ENCODE data around the gene HOOK1. TPM values are rescaled to one million over a fixed set of nuclear protein-coding genes. Genes with fewer than 3 reads are reported as not detected.

Gene HOOK1
- total RNA-seq, 1 donor from 2014 or later = 12.1 TPM

DNA sequence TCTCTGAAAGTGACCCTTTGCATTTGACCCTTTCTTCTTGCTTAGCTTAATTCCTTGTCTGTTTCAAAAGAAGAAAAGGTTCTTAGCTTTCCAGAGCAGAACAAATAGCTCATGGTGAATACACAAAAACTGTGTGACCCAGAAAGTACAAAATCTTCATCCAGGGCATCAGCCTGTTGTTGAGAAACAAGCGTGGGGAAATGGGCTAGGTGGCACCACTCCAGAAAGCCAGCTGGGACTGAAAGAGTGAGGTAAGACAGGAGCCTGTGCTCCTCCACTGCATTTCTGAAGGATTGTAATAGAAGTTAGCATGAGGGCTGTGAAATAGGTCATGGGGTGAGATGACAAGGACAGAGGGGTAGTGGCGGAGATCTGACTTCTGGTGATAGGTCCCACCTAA lies 66.0 kb downstream of the HOOK1 start:
- no peak overlapping the region for H2AFZ ChIP-seq (replicated peaks)
- H3K4me1 ChIP-seq = no peaks in the 10 kb centered on the region
- no peak overlapping the region for H3K4me2 ChIP-seq
- Mint-ChIP-seq H3K9me3 (peaks cover 10% of the 10 kb centered on the region), H3K4me3 (no peak overlapping the region), H3K4me1 (peaks cover 12% of the 10 kb centered on the region), H3K27me3 (ENCODE audit: insufficient read depth, low read depth) (peaks cover 2% of the 10 kb centered on the region), H3K27ac (no peak overlapping the region), H3K36me3 (peaks cover 5% of the 10 kb centered on the region)
- H3K36me3 ChIP-seq = no peaks in the 10 kb centered on the region
- no peak for TF ChIP-seq EZH2phosphoT487 (IDR thresholded peaks at IDR 0.05)
- TF ChIP-seq, protein P1, sequence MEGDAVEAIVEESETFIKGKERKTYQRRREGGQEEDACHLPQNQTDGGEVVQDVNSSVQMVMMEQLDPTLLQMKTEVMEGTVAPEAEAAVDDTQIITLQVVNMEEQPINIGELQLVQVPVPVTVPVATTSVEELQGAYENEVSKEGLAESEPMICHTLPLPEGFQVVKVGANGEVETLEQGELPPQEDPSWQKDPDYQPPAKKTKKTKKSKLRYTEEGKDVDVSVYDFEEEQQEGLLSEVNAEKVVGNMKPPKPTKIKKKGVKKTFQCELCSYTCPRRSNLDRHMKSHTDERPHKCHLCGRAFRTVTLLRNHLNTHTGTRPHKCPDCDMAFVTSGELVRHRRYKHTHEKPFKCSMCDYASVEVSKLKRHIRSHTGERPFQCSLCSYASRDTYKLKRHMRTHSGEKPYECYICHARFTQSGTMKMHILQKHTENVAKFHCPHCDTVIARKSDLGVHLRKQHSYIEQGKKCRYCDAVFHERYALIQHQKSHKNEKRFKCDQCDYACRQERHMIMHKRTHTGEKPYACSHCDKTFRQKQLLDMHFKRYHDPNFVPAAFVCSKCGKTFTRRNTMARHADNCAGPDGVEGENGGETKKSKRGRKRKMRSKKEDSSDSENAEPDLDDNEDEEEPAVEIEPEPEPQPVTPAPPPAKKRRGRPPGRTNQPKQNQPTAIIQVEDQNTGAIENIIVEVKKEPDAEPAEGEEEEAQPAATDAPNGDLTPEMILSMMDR (IDR thresholded peaks at IDR 0.05) = no peak
- no peak for TF ChIP-seq EZH2 (IDR thresholded peaks at IDR 0.05)
- no peaks in the 10 kb centered on the region for H3F3A ChIP-seq (ENCODE audit: low read depth)
- H3K9ac ChIP-seq = no peak overlapping the region
- no peaks in the 10 kb centered on the region for H3K79me2 ChIP-seq (ENCODE audit: low read depth)
- DNase-seq (ENCODE audit: low spot score) = no peak
- no peak overlapping the region for H3K4me3 ChIP-seq
- no peak overlapping the region for H3K27ac ChIP-seq
- H3K9me3 ChIP-seq (ENCODE audit: low read depth) = no peaks in the 10 kb centered on the region
- no peaks in the 10 kb centered on the region for H4K20me1 ChIP-seq (ENCODE audit: low read depth)
- H3K27me3 ChIP-seq = no peaks in the 10 kb centered on the region

DNA sequence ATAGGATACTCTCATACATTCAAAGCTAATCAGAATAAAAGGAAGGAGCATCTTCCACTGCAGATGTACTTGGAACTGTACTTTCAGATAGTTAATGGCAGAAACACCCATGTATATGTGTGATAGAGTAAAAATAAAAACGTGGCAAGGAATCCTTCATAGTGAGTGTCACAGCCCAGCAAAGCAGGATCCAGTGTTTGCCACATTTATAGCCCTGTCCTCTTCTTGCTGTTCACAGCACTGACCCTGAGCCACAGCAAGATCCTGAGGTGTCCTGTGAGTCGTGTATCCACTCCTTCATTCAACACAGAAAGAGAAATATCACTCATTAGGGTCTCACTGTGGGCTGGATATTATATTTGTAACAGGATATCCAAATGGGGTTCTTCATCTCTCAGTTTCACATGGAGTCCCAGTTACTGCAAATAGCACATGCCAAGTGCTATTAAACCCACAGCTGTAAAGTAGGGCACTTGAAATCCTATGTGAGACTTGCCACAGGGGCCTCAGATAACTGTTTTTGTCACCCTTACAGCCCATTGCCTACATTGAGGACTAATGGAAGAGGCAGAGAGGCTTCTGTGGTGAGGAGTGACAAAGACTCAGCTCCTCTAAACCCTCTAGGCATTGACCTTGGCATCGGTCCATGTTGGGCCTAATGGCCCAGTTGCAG lies 70.5 kb downstream of the HOOK1 start:
- Histone ChIP-seq H3K4me3 (no peak overlapping the region), H3K27me3 (no peaks in the 10 kb centered on the region), H3K4me2 (no peak overlapping the region), H2AFZ (replicated peaks) (no peak overlapping the region), H3K9me3 (ENCODE audit: low read depth) (no peaks in the 10 kb centered on the region), H4K20me1 (ENCODE audit: low read depth) (no peaks in the 10 kb centered on the region), H3K27ac (no peak overlapping the region), H3K36me3 (no peaks in the 10 kb centered on the region), H3K9ac (no peak overlapping the region), H3F3A (ENCODE audit: low read depth) (no peaks in the 10 kb centered on the region), H3K4me1 (no peaks in the 10 kb centered on the region), H3K79me2 (ENCODE audit: low read depth) (no peaks in the 10 kb centered on the region)
- TF ChIP-seq, protein P1 (IDR thresholded peaks at IDR 0.05) = no peak
- no peak for TF ChIP-seq EZH2 (IDR thresholded peaks at IDR 0.05)
- TF ChIP-seq EZH2phosphoT487 (IDR thresholded peaks at IDR 0.05) = no peak
- Mint-ChIP-seq H3K4me3 (no peak overlapping the region), H3K27ac (no peak overlapping the region), H3K4me1 (peaks cover 7% of the 10 kb centered on the region), H3K9me3 (peaks cover 28% of the 10 kb centered on the region), H3K36me3 (peaks cover 2% of the 10 kb centered on the region), H3K27me3 (ENCODE audit: insufficient read depth, low read depth) (peaks cover 2% of the 10 kb centered on the region)
- no peak for DNase-seq (ENCODE audit: low spot score)

DNA sequence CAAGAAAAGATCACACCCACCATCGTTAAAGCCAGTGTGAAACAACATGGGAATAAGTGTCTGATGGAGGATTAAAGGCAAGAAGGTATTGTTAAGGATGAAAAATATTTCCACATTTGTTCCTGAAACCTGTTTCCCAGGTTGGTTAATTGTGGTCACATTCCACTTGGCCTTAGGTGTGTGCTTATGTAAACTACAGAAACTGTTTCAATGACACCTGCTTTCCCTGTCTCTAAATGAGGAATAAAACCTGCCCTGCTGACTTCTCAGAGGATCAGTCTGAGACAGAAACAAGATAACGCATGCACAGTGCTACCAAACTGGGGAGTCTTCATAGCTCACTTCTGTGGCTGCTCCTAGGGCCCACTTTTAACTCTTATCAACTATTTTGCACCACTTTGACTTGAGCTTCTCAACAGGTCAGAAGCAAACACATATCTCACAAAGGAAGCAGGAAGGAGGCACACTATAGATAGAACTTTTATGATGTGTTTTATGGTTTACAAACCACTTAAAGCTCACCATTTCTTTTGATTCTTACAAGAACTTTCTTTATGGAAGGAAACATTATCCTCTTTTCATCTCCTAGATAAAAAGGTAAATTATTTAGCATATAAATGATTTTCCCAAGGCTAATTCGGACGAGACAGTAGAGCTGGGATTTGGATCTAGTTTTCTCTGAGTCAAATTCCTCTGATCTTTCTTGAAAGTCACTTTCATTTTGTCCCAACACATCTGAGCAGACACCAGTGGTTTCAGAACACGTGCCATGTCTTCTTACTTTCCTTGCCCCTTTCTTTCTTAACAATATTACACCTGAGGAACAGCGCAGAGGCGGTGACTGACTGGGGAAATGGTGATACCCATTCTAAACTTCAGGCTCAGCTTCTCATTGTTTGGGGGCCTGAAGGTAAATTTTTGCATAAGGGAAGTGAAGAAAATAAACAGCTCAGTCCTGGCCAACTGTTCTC lies 78.4 kb downstream of the HOOK1 start:
- H2AFZ ChIP-seq (replicated peaks) = no peak overlapping the region
- Mint-ChIP-seq H3K4me1 (no peaks in the 10 kb centered on the region), H3K27ac (no peak overlapping the region), H3K4me3 (no peak overlapping the region), H3K36me3 (no peaks in the 10 kb centered on the region), H3K27me3 (ENCODE audit: insufficient read depth, low read depth) (peaks cover 2% of the 10 kb centered on the region), H3K9me3 (peaks cover 17% of the 10 kb centered on the region)
- no peak overlapping the region for H3K4me3 ChIP-seq
- H4K20me1 ChIP-seq (ENCODE audit: low read depth) = no peaks in the 10 kb centered on the region
- no peaks in the 10 kb centered on the region for H3K36me3 ChIP-seq
- no peak overlapping the region for H3K4me2 ChIP-seq
- no peak overlapping the region for H3K9ac ChIP-seq
- H3K27ac ChIP-seq = no peak overlapping the region
- H3K9me3 ChIP-seq (ENCODE audit: low read depth) = no peaks in the 10 kb centered on the region
- H3K79me2 ChIP-seq (ENCODE audit: low read depth) = no peaks in the 10 kb centered on the region
- no peaks in the 10 kb centered on the region for H3F3A ChIP-seq (ENCODE audit: low read depth)
- no peaks in the 10 kb centered on the region for H3K27me3 ChIP-seq
- TF ChIP-seq EZH2phosphoT487 (IDR thresholded peaks at IDR 0.05) (no peak), EZH2 (IDR thresholded peaks at IDR 0.05) (no peak)
- TF ChIP-seq, protein P1 (IDR thresholded peaks at IDR 0.05) = no peak
- peaks cover 7% of the 10 kb centered on the region for H3K4me1 ChIP-seq
- DNase-seq (ENCODE audit: low spot score) = no peak
